Measurements from ENCODE around the gene COPG2.
"Not testable (repeated sequence)": the region's sequence is repeated elsewhere in the genome, so short reads cannot be mapped to it uniquely, and the experiment has no call there.

Gene COPG2

GRCh38 chr7:130650611-130651120, 17.9 kb downstream of the COPG2 start:
- no peak for DNase-seq (ENCODE audit: low spot score)

GRCh38 chr7:130649004-130649790, 19.4 kb downstream of the COPG2 start:
- no peak for DNase-seq (ENCODE audit: low spot score)

GRCh38 chr7:130648580-130648979, 20.0 kb downstream of the COPG2 start:
- no peak for DNase-seq (ENCODE audit: low spot score)

- no peak for DNase-seq (ENCODE audit: low spot score)
Observed at GRCh38 chr7:130642383-130642782, 26.2 kb downstream of the COPG2 start.

- DNase-seq (ENCODE audit: low spot score): no peak
Observed at GRCh38 chr7:130641497-130641896, 27.1 kb downstream of the COPG2 start.

- DNase-seq (ENCODE audit: low spot score): no peak
Observed at GRCh38 chr7:130641040-130641439, 27.5 kb downstream of the COPG2 start.

GRCh38 chr7:130639388-130639787, 29.2 kb downstream of the COPG2 start:
- DNase-seq (ENCODE audit: low spot score): no peak

GRCh38 chr7:130632111-130632510, 36.4 kb downstream of the COPG2 start:
- DNase-seq (ENCODE audit: low spot score): no peak

GRCh38 chr7:130628901-130629300, 39.6 kb downstream of the COPG2 start:
- DNase-seq (ENCODE audit: low spot score): no peak

- no peak for DNase-seq (ENCODE audit: low spot score)
Observed at GRCh38 chr7:130627775-130628174, 40.8 kb downstream of the COPG2 start.

GRCh38 chr7:130622866-130623265, 45.7 kb downstream of the COPG2 start:
- DNase-seq (ENCODE audit: low spot score): no peak

- DNase-seq (ENCODE audit: low spot score): no peak
Observed at GRCh38 chr7:130615583-130615982, 53.0 kb downstream of the COPG2 start.

- no peak for DNase-seq (ENCODE audit: low spot score)
Observed at GRCh38 chr7:130614449-130614848, 54.1 kb downstream of the COPG2 start.

GRCh38 chr7:130611218-130611617, 57.3 kb downstream of the COPG2 start:
- no peak for DNase-seq (ENCODE audit: low spot score)

GRCh38 chr7:130607066-130607465, 61.5 kb downstream of the COPG2 start:
- not testable (repeated sequence) for DNase-seq (ENCODE audit: low spot score)

- no peak for DNase-seq (ENCODE audit: low spot score)
Observed at GRCh38 chr7:130606161-130606560, 62.4 kb downstream of the COPG2 start.

- DNase-seq (ENCODE audit: low spot score): no peak
Observed at GRCh38 chr7:130598056-130598455, 70.5 kb downstream of the COPG2 start.

GRCh38 chr7:130595986-130596385, 72.6 kb downstream of the COPG2 start:
- DNase-seq (ENCODE audit: low spot score): no peak

- no peak for DNase-seq (ENCODE audit: low spot score)
Observed at GRCh38 chr7:130593033-130593432, 75.5 kb downstream of the COPG2 start.

GRCh38 chr7:130591464-130591863, 77.1 kb downstream of the COPG2 start:
- not testable (repeated sequence) for DNase-seq (ENCODE audit: low spot score)

- DNase-seq (ENCODE audit: low spot score): not testable (repeated sequence)
Observed at GRCh38 chr7:130585932-130586331, 82.6 kb downstream of the COPG2 start.

GRCh38 chr7:130575110-130575509, 93.4 kb downstream of the COPG2 start:
- not testable (repeated sequence) for DNase-seq (ENCODE audit: low spot score)

GRCh38 chr7:130570144-130570543, 98.4 kb downstream of the COPG2 start:
- DNase-seq (ENCODE audit: low spot score): not testable (repeated sequence)

- DNase-seq (ENCODE audit: low spot score): no peak
Observed at GRCh38 chr7:130566898-130567280, 101.7 kb downstream of the COPG2 start.

Measured in ecto neural progenitor cell (in vitro differentiated cells).